Measurements from ENCODE around the gene KRT4. TPM values are rescaled to one million over a fixed set of nuclear protein-coding genes. Genes with fewer than 3 reads are reported as not detected.

The KRT4 gene
- total RNA-seq, 1 experiment from 2014 or later: not detected

DNA sequence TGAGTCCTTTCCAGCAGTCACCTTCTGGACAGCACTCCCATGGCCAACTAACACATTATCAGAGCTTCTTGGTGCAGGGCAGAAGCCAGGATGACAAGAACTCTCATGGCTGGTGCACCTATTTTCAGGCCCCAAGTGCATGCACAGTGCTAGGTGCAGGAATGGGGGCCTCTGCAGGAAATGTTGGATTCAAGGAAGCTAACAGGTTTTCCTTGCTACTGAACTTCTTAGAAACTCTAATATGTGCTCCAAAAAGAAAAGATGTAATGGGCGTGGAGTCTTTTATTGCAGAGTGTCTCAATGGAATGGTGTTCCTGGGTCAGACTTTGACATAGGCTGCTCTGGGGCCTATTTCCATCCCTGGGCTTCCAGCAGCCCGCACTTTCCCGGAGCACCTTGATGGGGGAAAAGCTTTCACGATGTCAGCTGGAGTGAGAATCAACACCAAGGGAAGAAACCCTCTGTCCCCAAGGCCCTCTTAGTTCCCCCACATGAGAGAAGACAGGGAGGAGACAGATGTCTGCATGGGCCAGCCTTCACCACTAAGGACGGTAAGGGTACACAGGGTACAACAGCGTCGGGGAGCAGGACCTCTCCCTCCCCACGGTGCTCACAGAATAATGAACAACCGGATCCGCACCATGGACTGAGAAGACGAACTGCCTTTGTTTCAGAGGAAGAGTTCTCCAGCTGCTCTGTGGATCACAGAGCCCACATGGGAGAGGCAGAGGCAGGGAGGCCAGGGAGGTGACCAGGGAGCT is 24.9 kb downstream of the KRT4 start:
- Histone ChIP-seq H2AFZ (ENCODE audit: low read length) (no peak overlapping the region), H3K18ac (ENCODE audit: insufficient read length, low read depth, low read length) (no peak overlapping the region), H3K23me2 (ENCODE audit: insufficient read length, low read depth, low read length, poor library complexity, severe bottlenecking) (no peaks in the 10 kb centered on the region), H4K20me1 (ENCODE audit: control insufficient read depth, insufficient read depth, insufficient read length) (no peaks in the 10 kb centered on the region), H2BK120ac (ENCODE audit: low read depth, low read length, poor library complexity, severe bottlenecking) (no peak overlapping the region), H3K27ac (ENCODE audit: insufficient read length, low read depth, low read length) (no peak overlapping the region), H2AK5ac (ENCODE audit: insufficient read length, low read length) (no peak overlapping the region), H4K8ac (replicated peaks; ENCODE audit: insufficient read length, low read depth, low read length) (no peak overlapping the region), H2BK5ac (ENCODE audit: insufficient read length, low read length) (no peak overlapping the region), H3K27me3 (ENCODE audit: insufficient read depth, low read length) (no peaks in the 10 kb centered on the region), H3K23ac (ENCODE audit: insufficient read length, low read depth, low read length) (no peak overlapping the region), H3K4me1 (ENCODE audit: insufficient read depth, low read length) (no peaks in the 10 kb centered on the region), H3K4ac (ENCODE audit: low read depth, low read length) (no peak overlapping the region), H3K9me3 (ENCODE audit: control insufficient read depth, low read depth, low read length) (no peaks in the 10 kb centered on the region), H3K79me1 (ENCODE audit: insufficient read depth, low read depth, low read length, poor library complexity, severe bottlenecking) (no peaks in the 10 kb centered on the region), H3K14ac (ENCODE audit: insufficient read depth, low read length) (no peak overlapping the region; the same call in 1 of the 2 replicates), H4K91ac (ENCODE audit: insufficient read length, low read depth, low read length) (no peak overlapping the region), H3K79me2 (ENCODE audit: insufficient read depth, low read length) (no peaks in the 10 kb centered on the region), H2BK20ac (ENCODE audit: low read depth, low read length, poor library complexity, severe bottlenecking) (no peak overlapping the region), H3K4me2 (ENCODE audit: insufficient read depth, insufficient read length, low read length) (no peak overlapping the region), H3K9ac (ENCODE audit: extremely low read depth, insufficient read length, low read length) (no peak overlapping the region), H2BK15ac (ENCODE audit: low read depth, low read length) (no peak overlapping the region), H2BK12ac (ENCODE audit: insufficient read length, low read depth, low read length) (no peak overlapping the region), H3K56ac (ENCODE audit: insufficient read length, low read depth, low read length) (no peak overlapping the region), H4K5ac (ENCODE audit: insufficient read length, low read depth, low read length) (no peak overlapping the region), H3T11ph (ENCODE audit: low read length) (no peak overlapping the region)
- TF ChIP-seq, protein P1, sequence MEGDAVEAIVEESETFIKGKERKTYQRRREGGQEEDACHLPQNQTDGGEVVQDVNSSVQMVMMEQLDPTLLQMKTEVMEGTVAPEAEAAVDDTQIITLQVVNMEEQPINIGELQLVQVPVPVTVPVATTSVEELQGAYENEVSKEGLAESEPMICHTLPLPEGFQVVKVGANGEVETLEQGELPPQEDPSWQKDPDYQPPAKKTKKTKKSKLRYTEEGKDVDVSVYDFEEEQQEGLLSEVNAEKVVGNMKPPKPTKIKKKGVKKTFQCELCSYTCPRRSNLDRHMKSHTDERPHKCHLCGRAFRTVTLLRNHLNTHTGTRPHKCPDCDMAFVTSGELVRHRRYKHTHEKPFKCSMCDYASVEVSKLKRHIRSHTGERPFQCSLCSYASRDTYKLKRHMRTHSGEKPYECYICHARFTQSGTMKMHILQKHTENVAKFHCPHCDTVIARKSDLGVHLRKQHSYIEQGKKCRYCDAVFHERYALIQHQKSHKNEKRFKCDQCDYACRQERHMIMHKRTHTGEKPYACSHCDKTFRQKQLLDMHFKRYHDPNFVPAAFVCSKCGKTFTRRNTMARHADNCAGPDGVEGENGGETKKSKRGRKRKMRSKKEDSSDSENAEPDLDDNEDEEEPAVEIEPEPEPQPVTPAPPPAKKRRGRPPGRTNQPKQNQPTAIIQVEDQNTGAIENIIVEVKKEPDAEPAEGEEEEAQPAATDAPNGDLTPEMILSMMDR (conservative IDR thresholded peaks at IDR 0.05): no peak
- H3K4me1 Mint-ChIP-seq: peaks cover 0 to 10% of the 10 kb centered on the region in 2 experiments; a peak in 2 of 4 replicates
- H3K36me3 Mint-ChIP-seq (ENCODE audit: insufficient read depth in 1 of 3, low read depth in 3 of 3): no peaks in the 10 kb centered on the region
- no peak overlapping the region for H3K27ac Mint-ChIP-seq
- no CpG with 5 or more reads among the region's 11 CpGs for WGBS (ENCODE audit: extremely low coverage, insufficient read length, low lambda C conversion rate)
- peaks cover 9% of the 10 kb centered on the region for H3K27me3 Mint-ChIP-seq (ENCODE audit: low read depth)
- peaks cover 0 to 2% of the 10 kb centered on the region in 2 experiments; a peak in 2 of 5 replicates for H3K9me3 Mint-ChIP-seq
- DNase-seq: no peak
- H3K4me3 Mint-ChIP-seq: no peak overlapping the region

Measured in H9 (cell line).